Activated naive CD4-positive, alpha-beta T cell (primary cell): Measurements from ENCODE around the gene TFIP11.
A peak's percentile ranks its signal among the peaks of the same experiment; 100 is the strongest.

ENCODE experiments used
- DNase-seq, 4 experiments: peaks; one replicate each; lab custom pipeline; 2025; lab: John Stamatoyannopoulos, UW

Gene TFIP11

GRCh38 chr22:26479043-26479791 is 33.1 kb downstream of the TFIP11 start:
- no peak for DNase-seq

GRCh38 chr22:26477341-26477731 is 34.9 kb downstream of the TFIP11 start:
- no peak for DNase-seq

DNA sequence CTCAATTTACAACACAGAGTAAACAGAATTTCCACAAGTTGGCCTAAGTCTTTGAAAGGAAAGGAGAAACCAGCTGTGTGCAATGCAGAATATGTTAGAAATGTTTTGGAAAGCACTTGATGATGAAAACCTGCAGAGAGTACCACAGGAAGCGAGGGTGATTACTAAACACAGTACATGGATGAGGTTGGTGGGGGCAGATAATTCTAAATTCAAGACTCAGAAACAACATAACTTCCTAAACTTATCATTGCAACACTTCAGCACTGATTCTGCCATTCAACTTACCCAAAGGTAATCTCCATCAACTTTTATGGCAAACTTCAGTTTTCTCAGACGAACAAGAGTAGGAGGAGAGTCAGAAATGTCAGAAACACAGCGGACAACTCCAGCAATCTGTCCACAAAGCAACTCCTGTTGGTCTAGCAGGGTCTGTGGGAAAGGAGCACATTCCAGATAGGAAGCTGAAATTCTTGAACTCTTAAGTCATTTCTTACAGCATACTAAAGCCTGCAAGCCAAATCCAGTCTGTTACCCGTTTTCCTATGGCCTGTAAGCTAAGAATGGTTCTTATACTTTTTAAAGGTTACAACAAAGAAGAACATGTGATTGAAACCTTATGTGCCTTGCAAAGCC is 35.5 kb downstream of the TFIP11 start:
- no peak for DNase-seq

DNA sequence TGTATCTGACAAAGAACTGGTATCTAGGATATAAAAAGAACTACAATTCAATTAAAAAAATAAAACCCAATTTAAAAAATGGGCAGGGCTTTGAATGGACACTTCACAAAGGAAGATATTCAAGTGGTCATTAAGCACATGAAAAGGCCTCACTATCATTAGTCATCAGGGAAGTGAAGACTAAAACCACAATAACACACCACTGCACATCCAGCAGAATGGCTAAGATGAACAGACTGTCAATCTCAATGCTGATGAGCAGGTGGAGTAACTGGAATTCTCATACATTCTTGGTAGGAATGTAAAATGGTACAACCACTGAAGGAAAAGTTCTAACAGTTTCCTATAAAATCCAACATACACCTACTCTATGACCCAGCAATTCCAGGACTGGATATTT is 37.6 kb downstream of the TFIP11 start:
- DNase-seq: no peak

GRCh38 chr22:26471522-26471921 is 40.8 kb downstream of the TFIP11 start:
- DNase-seq: no peak

- no peak for DNase-seq
Observed at GRCh38 chr22:26470807-26471206, 41.5 kb downstream of the TFIP11 start.

GRCh38 chr22:26466196-26466595 is 46.1 kb downstream of the TFIP11 start:
- no peak for DNase-seq

- DNase-seq: no peak
Observed at GRCh38 chr22:26464312-26464711, 48.0 kb downstream of the TFIP11 start.

- DNase-seq: no peak
Observed at GRCh38 chr22:26463688-26464087, 48.6 kb downstream of the TFIP11 start.

DNA sequence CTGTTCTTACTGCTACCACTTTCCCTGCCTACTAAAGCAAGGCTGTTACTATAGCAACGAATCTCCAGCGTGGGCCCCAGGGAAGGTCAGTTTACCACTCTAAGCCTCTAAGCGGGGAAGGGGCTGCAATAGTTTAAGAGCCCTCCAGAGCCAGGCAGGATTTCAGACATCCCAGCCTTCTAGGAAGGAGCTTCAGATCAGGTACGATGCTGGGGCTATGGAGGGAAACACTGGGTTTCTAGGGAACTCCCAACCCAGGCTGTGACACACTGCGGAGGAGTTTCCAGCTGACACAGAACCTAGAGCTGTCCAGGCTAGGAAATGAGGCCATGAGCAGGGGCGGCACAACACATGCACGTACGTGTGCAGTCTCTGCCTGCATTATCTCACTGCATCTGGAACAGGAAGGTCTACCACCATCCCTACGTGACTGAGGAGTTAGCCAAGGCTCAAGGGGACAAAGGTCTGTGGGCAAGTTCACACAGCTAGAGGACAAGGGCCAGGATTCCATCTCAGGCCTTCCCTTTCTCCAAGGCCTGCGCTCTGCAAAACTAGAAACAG is 49.1 kb downstream of the TFIP11 start:
- DNase-seq: no peak

- DNase-seq: no peak
Observed at GRCh38 chr22:26462641-26463040, 49.6 kb downstream of the TFIP11 start.

GRCh38 chr22:26462051-26462450 is 50.2 kb downstream of the TFIP11 start:
- no peak for DNase-seq

- peak in 2 of 4 experiments; percentile 12 to 15 for DNase-seq
Observed at GRCh38 chr22:26461188-26461810, 51.0 kb downstream of the TFIP11 start.

DNA sequence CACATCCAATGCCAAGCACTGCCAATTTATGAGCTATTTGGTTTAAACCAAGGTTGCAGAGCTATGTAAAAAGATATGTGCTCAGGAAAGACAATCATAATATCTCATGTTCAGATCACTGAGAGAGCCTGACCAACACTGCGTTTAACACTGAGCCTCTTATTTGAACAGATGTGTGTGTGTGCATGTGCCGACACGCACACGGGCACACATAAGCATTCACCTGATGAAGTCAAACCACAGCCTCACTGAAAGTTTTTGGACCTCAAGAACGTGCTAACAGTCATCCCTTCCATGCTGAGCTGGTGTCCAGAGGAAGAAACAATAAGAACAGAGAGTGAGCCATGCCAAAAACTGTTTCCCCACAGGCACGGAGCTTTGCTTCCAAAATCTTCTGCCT is 52.1 kb downstream of the TFIP11 start:
- DNase-seq: no peak

DNA sequence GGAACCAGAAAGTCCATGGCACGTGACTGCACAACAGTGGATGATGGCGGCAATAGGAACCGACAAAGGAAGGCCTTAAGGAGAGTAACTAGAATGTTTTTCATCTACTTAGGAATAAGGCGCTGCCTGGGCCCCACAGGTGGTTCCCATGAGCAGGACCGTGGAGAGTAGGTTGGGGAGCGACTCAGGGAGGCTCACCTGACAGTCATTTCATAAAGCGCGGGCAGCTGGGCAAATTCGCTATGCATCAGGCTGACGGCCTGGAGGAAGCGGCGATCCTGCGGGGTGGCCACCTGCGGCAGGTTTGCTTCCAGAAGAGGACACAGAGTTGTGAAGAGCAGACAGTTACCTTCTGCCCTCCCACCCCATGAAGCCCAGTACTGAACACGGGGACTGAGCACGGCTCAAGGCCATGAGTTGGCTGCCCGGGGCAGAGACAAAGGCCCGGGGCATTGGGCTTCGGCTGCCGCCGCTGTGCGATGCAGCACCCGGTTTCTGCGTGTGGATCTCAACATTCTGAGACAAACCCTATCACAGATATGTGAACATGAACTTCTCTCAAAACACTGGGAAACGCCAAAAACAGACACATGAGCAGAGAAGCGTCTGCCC is 54.5 kb downstream of the TFIP11 start:
- DNase-seq: no peak

- no peak for DNase-seq
Observed at GRCh38 chr22:26453812-26454500, 58.3 kb downstream of the TFIP11 start.

- DNase-seq: no peak
Observed at GRCh38 chr22:26453216-26453615, 59.1 kb downstream of the TFIP11 start.

DNA sequence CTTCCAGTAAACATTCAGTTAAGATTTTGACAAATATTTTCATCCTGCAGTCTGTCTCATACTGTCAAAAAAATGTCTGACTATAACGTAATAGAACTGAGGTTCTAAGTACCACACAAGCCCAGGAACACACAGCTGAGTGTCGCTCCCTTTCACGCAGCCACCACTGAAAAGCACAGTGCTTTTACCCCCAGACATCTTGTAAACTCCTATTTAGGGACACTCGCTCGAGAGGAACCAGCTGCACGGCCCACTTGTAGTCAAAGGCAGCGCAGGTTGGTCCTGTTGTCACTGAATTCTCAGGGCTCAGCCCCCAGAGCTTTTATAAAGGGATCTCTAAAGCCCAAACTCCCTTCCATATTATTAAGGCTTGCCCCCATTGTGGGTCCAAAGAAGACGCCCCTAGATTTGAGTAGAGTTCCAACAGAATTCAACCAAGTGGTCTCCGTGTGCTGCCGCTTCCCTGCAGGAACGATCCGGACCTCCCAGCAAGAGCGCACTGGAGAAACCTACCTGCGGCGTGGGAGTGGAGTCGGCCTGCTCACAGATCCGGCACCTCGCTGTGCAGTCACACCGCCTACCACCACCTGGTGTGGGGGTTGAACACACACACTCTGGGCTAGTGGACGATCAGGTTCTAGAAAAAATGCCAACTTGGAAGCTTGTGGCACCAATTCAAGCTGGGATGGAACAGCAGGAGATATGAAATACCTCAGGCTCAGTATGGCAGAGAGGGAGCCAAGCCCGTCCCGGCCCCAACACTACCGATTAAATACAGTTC is 59.8 kb downstream of the TFIP11 start:
- no peak for DNase-seq

GRCh38 chr22:26450453-26451185 is 61.7 kb downstream of the TFIP11 start:
- no peak for DNase-seq

- no peak for DNase-seq
Observed at GRCh38 chr22:26448941-26449340, 63.3 kb downstream of the TFIP11 start.
